GM12878 (cell line): Measurements from ENCODE around the gene EIF4E1B. TPM values are rescaled to one million over a fixed set of nuclear protein-coding genes. Genes with fewer than 3 reads are reported as not detected.

Source experiments
- ATAC-seq: fragments of 200-7000 bp; cut with Tn5 transposase; 3 replicates; pipeline ENCODE4 v1.9.1; 2020; ENCODE audit warnings: mild to moderate bottlenecking, moderate library complexity
- BruUV-seq: library from RNA; stranded (reverse); fragments of 400-500 nt; replicated peaks from 2 replicates; lab custom pipeline; 2021; lab: Mats Ljungman, UMichigan
- CTCF ChIA-PET: fragments of 300-600 bp; sonication (Branson Sonifier 250); formaldehyde crosslinking; extraction: SDS; loops from one replicate; lab custom pipeline; 2021; ENCODE audit warnings: inconsistent platforms; lab: Yijun Ruan, JAX
- POLR2A ChIA-PET: fragments of 350-600 bp; formaldehyde crosslinking; extraction: SDS; loops from one replicate; lab custom pipeline; 2021; ENCODE audit warnings: inconsistent platforms; lab: Charles Lee
- RAD21 ChIA-PET: fragments of 300-600 bp; sonication (Branson Sonifier 250); formaldehyde crosslinking; loops from one replicate; lab custom pipeline; 2023; ENCODE audit warnings: antibody characterized with exemption; ENCODE audit not compliant: unreplicated experiment; lab: Charles Lee
- SMC1A ChIA-PET: fragments of 300-600 bp; sonication (Branson Sonifier 250); formaldehyde crosslinking; loops from one replicate; lab custom pipeline; 2023; ENCODE audit not compliant: unreplicated experiment, uncharacterized antibody; lab: Charles Lee
- DNase-seq: peaks from one replicate; pipeline ENCODE4 v3.0.0-alpha.2; 2011; ENCODE audit warnings: low read depth, low spot score
- FAIRE-seq: peaks from 3 replicates; lab custom pipeline; 2011; peaks lifted over from hg19 to GRCh38; lab: Jason Lieb, UNC
- H2AFZ ChIP-seq: 2 replicates; pipeline ENCODE4 v1.6.0; 2011; ENCODE audit warnings: low read depth, low read length, control low read depth; ENCODE audit not compliant: control insufficient read depth
- H3K27ac ChIP-seq: 2 replicates; pipeline ENCODE4 v1.5.1; 2011; ENCODE audit warnings: control low read depth; ENCODE audit not compliant: control insufficient read depth, insufficient read depth
- H3K27me3 ChIP-seq, 2 experiments: replicated peaks in 1 of 2; 2 replicates each; pipeline versions ENCODE4 v1.6.0 to v1.6.1; 2011; ENCODE audit warnings: low read length in 1 of 2; ENCODE audit not compliant: control insufficient read depth in 2 of 2, insufficient read depth in 2 of 2
- H3K36me3 ChIP-seq, 2 experiments: 2 replicates each; pipeline ENCODE4 v1.5.1; 2011; ENCODE audit warnings: low read length in 1 of 2; ENCODE audit not compliant: control insufficient read depth in 2 of 2, insufficient read depth in 2 of 2
- H3K4me1 ChIP-seq: 2 replicates; pipeline ENCODE4 v1.6.1; 2011; ENCODE audit warnings: mild to moderate bottlenecking, low read length, moderate library complexity, mixed read lengths; ENCODE audit not compliant: control insufficient read depth, insufficient read depth
- H3K4me2 ChIP-seq: 2 replicates; pipeline ENCODE4 v1.6.0; 2011; ENCODE audit warnings: control low read depth; ENCODE audit not compliant: control insufficient read depth, insufficient read depth
- H3K4me3 ChIP-seq: fragments of 200-600 bp; sonication (generic); 2 replicates; pipeline ENCODE4 v1.5.1; 2016
- H3K79me2 ChIP-seq: 2 replicates; pipeline ENCODE4 v1.6.0; 2011; ENCODE audit warnings: low read length; ENCODE audit not compliant: control insufficient read depth, insufficient read depth
- H3K9ac ChIP-seq: 2 replicates; pipeline ENCODE4 v1.8.0; 2011; ENCODE audit warnings: low read length, control low read depth, mixed read lengths; ENCODE audit not compliant: control insufficient read depth, insufficient read depth
- H3K9me3 ChIP-seq: replicated peaks from 3 replicates; pipeline ENCODE4 v1.5.1; 2011; ENCODE audit warnings: mild to moderate bottlenecking, low read length; ENCODE audit not compliant: control insufficient read depth, insufficient read depth
- H4K20me1 ChIP-seq: 2 replicates; pipeline ENCODE4 v1.6.0; 2011; ENCODE audit not compliant: control insufficient read depth, insufficient read depth
- BHLHE40 ChIP-seq, 2 experiments: fragments of 450-650 bp in 1 of 2; IDR thresholded peaks; 2 replicates each; pipeline ENCODE4 v1.6.1; 2011 to 2017; ENCODE audit warnings: low read depth in 2 of 2, borderline replicate concordance in 1 of 2, improper control_type of control experiment in 1 of 2, low read length in 1 of 2, mild to moderate bottlenecking in 1 of 2
- EED ChIP-seq: sonication (generic); IDR thresholded peaks from 2 replicates; pipeline ENCODE4 v1.6.1; 2016; ENCODE audit warnings: antibody characterized with exemption, low read depth
- RCOR1 ChIP-seq: conservative IDR thresholded peaks from 2 replicates; pipeline ENCODE4 v1.6.1; 2012; ENCODE audit warnings: low read depth, low read length, improper control_type of control experiment
- SPI1 ChIP-seq: IDR thresholded peaks from 2 replicates; pipeline ENCODE4 v1.6.1; 2011; ENCODE audit warnings: low read depth, mild to moderate bottlenecking, low read length, moderate library complexity, borderline replicate concordance; ENCODE audit not compliant: insufficient read depth
- SUZ12 ChIP-seq: fragments of 200-600 bp; sonication (generic); IDR thresholded peaks from one replicate; pipeline ENCODE4 v1.6.1; 2018; ENCODE audit warnings: antibody characterized with exemption, mild to moderate bottlenecking; ENCODE audit not compliant: unreplicated experiment
- TCF12 ChIP-seq: IDR thresholded peaks from 2 replicates; pipeline ENCODE4 v1.6.1; 2011; ENCODE audit warnings: low read depth, mild to moderate bottlenecking, low read length
- WGBS: methylation state at CpG from one replicate; pipeline ENCODE4 v1.1.6; 2016; ENCODE audit warnings: low lambda C conversion rate; ENCODE audit not compliant: insufficient replicate concordance, insufficient coverage; ENCODE audit errors: missing lambda C conversion rate; 5-methylcytosine and 5-hydroxymethylcytosine counted together
- in situ Hi-C: fragments of 300-500 bp; cut with MboI; formaldehyde crosslinking; loops from 9 replicates; pipeline ENCODE4 v1.14.3; 2018; ENCODE audit warnings: mixed read lengths
- intact Hi-C: fragments of 100-400 bp; cut with micrococcal nuclease; formaldehyde crosslinking; loops from one replicate; pipeline ENCODE4 v1.14.2; 2022; ENCODE audit not compliant: unreplicated experiment
- polyA plus RNA-seq, 11 experiments: library from polyadenylated mRNA; depleted of rRNA in 4 of 11; unstranded in 6 of 11; stranded (reverse) in 5 of 11; fragments of >200 nt; fragmentation: Nextera tagmentation in 4 of 11; fragmentation: Illumina TruSeq in 1 of 11; extraction: Ambion mirVana in 4 of 11; extraction: Trizol in 1 of 11; gene quantifications; 1 replicate in 1 of 11; 2 replicates in 10 of 11; pipeline versions ENCODE4 v1.2.1 to v1.2.3, GENCODE V29; 2011 to 2016; ENCODE audit warnings: inconsistent platforms in 2 of 11, missing spikeins in 2 of 11, low read depth in 1 of 11
- total RNA-seq, 4 experiments: library from RNA; depleted of rRNA in 3 of 4; stranded (reverse); fragments of >200 nt in 3 of 4; fragmentation: Illumina TruSeq in 1 of 4; extraction: Trizol in 1 of 4; gene quantifications; 2 replicates each; pipeline versions ENCODE4 v1.2.1 to v1.2.3, GENCODE V29; 2013 to 2021

EIF4E1B gene
- total and polyA plus RNA-seq, 10 of the 15 experiments (the other 5 are each of a cell fraction or from before 2014, with no cell fraction given): not detected

DNA sequence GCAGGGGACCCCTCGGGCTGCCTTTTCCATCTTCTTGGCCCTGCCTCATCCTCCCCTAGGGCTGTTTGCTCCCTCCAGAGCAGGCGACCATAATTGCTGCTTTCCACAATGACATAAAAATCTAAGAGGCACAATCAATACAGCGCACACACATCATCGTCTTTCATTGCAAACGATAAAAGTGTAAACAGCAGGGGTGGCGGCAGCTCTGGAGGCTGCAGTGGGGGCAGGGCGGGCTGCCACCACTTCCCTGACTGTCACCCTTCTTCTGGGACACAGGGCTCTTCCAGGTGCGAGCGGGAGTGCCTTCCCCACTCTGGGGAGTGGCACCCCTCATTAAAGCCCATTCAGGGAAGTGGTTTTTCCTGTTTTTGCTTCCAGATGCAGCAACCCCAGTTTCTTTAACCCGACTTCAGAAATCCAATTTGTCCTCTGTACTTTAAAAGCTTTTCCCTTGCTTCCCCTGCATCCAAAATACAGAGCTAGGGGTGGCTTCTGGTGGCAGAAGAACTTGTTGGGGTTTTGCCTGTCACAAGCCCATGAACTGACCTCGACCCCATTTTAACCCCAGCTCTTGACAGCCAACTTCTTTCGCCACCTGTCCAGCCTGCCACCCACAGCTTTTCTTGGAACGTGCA lies 62.5 kb downstream of the EIF4E1B start:
- ChIA-PET POLR2A (interaction anchor here (0.6 kb wide), 1 partner anchor 1497 kb away, joined by 4 read pairs; no protein-coding TSS in a partner anchor), CTCF (interaction anchor here (0.6 to 2.1 kb wide), 2 partner anchors 33 to 1657 kb away, joined by 3 to 14 read pairs; no protein-coding TSS in a partner anchor), RAD21 (interaction anchor here (0.6 to 1.1 kb wide), 2 partner anchors 148 to 191 kb away, joined by 3 read pairs; no protein-coding TSS in a partner anchor), SMC1A (interaction anchor here (0.6 kb wide), 1 partner anchor 231 kb away, joined by 3 read pairs; no protein-coding TSS in a partner anchor)
- WGBS: 17% methylated on average over 13 of the region's 13 CpGs
- Histone ChIP-seq H3K9me3 (no peaks in the 10 kb centered on the region; the same call in 2 of the 3 replicates), H3K79me2 (no peaks in the 10 kb centered on the region), H2AFZ (no peak overlapping the region), H3K27ac (no peak overlapping the region), H3K4me2 (no peak overlapping the region), H4K20me1 (no peaks in the 10 kb centered on the region), H3K9ac (no peak overlapping the region), H3K27me3 (peaks cover 0 to 7% of the 10 kb centered on the region in 2 experiments; a peak in 3 of 4 replicates), H3K4me1 (no peaks in the 10 kb centered on the region), H3K4me3 (no peak overlapping the region), H3K36me3 (no peaks in the 10 kb centered on the region)
- no peak for FAIRE-seq
- BruUV-seq: no TSS peak
- in situ Hi-C loops: no loop called here
- intact Hi-C loops: no loop called here
- no peak for TF ChIP-seq TCF12
- TF ChIP-seq RCOR1: no peak
- TF ChIP-seq EED: no peak
- TF ChIP-seq BHLHE40 (IDR thresholded peaks at IDR 0.05; ENCODE audit: borderline replicate concordance in 1 of 2, low read depth in 2 of 2, low read length in 1 of 2): peak in 1 of 2 experiments; percentile 53; a peak in 1 of 4 replicates
- DNase-seq: no peak
- ATAC-seq: no peak

DNA sequence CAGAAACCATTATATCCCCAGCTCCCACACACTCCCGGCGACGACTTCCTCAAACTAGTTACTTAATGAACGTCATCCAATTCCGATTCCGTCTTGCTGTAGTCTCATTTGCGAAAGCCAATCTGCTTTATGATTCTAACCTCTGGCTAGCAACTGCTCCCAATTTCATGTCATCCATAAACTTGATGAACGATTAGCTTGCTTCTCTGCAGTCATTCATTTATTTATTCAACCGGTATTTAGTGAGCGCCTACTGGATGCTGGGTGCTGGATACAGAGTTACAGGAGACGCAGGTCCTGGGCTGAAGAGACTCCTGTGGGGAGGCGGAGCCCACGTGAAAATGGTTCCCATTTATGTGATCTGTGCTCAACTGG lies 63.0 kb downstream of the EIF4E1B start:
- ChIA-PET CTCF (interaction anchor here (0.6 to 2.1 kb wide), 2 partner anchors 33 to 1658 kb away, joined by 3 to 14 read pairs; no protein-coding TSS in a partner anchor), POLR2A (interaction anchor here (0.6 kb wide), 2 partner anchors 85 to 1497 kb away, joined by 4 to 7 read pairs; no protein-coding TSS in a partner anchor), SMC1A (no interaction called here), RAD21 (interaction anchor here (0.6 to 1.1 kb wide), 2 partner anchors 148 to 190 kb away, joined by 3 read pairs; no protein-coding TSS in a partner anchor)
- DNase-seq: no peak
- Histone ChIP-seq H4K20me1 (no peaks in the 10 kb centered on the region), H3K4me2 (no peak overlapping the region), H3K4me3 (no peak overlapping the region), H3K9me3 (no peaks in the 10 kb centered on the region; the same call in 2 of the 3 replicates), H3K36me3 (no peaks in the 10 kb centered on the region), H3K27ac (no peak overlapping the region), H2AFZ (no peak overlapping the region), H3K27me3 (peaks cover 0 to 7% of the 10 kb centered on the region in 2 experiments; a peak in 3 of 4 replicates), H3K79me2 (no peaks in the 10 kb centered on the region), H3K9ac (no peak overlapping the region), H3K4me1 (no peaks in the 10 kb centered on the region)
- ATAC-seq: no peak
- 26% methylated on average over 13 of the region's 13 CpGs for WGBS
- in situ Hi-C loops: no loop called here
- BruUV-seq: no TSS peak
- FAIRE-seq: no peak
- peak; percentile 10; the same call in 1 of the 2 replicates for TF ChIP-seq SPI1
- no peak for TF ChIP-seq SUZ12
- intact Hi-C loops: no loop called here
